ENCODE data around the gene FAM186B.

DNA sequence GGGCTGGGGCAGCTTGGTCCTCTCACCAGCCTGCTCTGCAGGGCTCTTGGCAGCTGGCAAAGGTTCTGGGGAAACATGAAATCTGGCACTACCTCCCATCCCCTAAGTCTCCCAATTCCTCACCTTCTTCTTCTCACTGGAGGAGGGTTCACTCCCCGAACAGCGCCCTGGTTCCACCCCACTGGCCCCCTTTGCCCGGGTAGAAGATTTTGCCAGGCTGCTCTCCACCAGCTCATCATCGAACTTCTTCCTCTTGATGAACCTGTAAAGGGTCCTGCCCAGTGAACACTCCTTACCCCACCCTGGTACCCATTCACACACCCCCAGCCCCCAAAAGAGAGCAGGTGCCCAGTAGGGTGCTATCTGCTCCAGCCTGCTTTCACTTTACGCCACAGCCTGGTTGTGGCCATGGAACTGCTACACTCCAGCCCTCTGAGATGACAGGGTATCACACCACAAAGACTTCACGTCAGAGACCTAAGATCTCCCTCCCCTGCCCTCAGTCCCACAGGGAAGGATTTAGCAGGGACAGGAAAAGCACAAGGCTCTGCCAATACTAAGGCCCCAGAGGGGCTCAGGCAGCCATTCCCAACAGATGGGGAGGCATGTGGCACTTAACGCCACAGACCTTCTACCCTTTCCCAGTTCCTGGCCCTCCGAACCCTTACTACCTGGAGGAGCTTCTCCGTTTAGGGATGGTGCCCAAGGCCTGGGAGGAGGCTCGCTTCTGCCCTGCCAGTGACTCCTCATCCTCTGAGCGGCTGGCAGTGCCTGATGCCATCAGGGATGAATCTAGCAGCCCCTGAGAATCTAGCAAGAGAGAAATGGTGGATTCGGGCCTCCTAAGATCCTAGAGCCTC is 39.8 kb downstream of the FAM186B start:
- no peak for TF ChIP-seq CTCF (IDR thresholded peaks at IDR 0.05)
- no peak for TF ChIP-seq POLR2A (IDR thresholded peaks at IDR 0.05)
- no peak for TF ChIP-seq POLR2AphosphoS5 (IDR thresholded peaks at IDR 0.05)
